Measurements from ENCODE around the gene ITM2B.

- TF ChIP-seq REST (IDR thresholded peaks at IDR 0.05; ENCODE audit: insufficient replicate concordance, low read depth) (no peak), CTCF (IDR thresholded peaks at IDR 0.05; ENCODE audit: insufficient read depth, low read length) (no peak), POLR2AphosphoS5 (IDR thresholded peaks at IDR 0.05; ENCODE audit: low read depth) (no peak), SPI1 (IDR thresholded peaks at IDR 0.05; ENCODE audit: borderline replicate concordance, low read depth) (no peak)
Measured at GRCh38 chr13:48231933-48232332, 1.1 kb upstream of the ITM2B start.

All from HL-60 (cell line).